Osteocyte (in vitro differentiated cells): ENCODE results near the gene DISP3. TPM values are rescaled to one million over a fixed set of nuclear protein-coding genes. Genes with fewer than 3 reads are reported as not detected.

Experiments used
- DNase-seq: peaks from one replicate; pipeline ENCODE4 v3.0.0; 2021; ENCODE audit warnings: mixed read lengths; ENCODE audit not compliant: unreplicated experiment; ENCODE audit errors: extremely low spot score
- H3K27ac Mint-ChIP-seq: one replicate; pipeline ENCODE4 v1.8.0; 2021; ENCODE audit warnings: mild to moderate bottlenecking, mixed read lengths; ENCODE audit not compliant: unreplicated experiment
- H3K27me3 Mint-ChIP-seq: one replicate; pipeline ENCODE4 v1.8.0; 2021; ENCODE audit warnings: mixed read lengths; ENCODE audit not compliant: unreplicated experiment
- H3K36me3 Mint-ChIP-seq: one replicate; pipeline ENCODE4 v1.8.0; 2021; ENCODE audit warnings: mixed read lengths; ENCODE audit not compliant: unreplicated experiment
- H3K4me1 Mint-ChIP-seq: one replicate; pipeline ENCODE4 v1.8.0; 2021; ENCODE audit warnings: mixed read lengths; ENCODE audit not compliant: unreplicated experiment
- H3K4me3 Mint-ChIP-seq: one replicate; pipeline ENCODE4 v1.8.0; 2021; ENCODE audit warnings: mild to moderate bottlenecking, moderate library complexity, mixed read lengths; ENCODE audit not compliant: unreplicated experiment
- H3K9me3 Mint-ChIP-seq: one replicate; pipeline ENCODE4 v1.8.0; 2021; ENCODE audit warnings: mixed read lengths; ENCODE audit not compliant: unreplicated experiment
- total RNA-seq: library from RNA; stranded (reverse); gene quantifications from 2 replicates; pipeline ENCODE4 v1.2.1, GENCODE V29; 2021
- TF ChIP-seq, protein P1 (sequence below): fragments of 200-600 bp; sonication (generic); IDR thresholded peaks from 2 replicates; pipeline ENCODE4 v1.5.0; 2021; ENCODE audit warnings: antibody characterized with exemption, mild to moderate bottlenecking, moderate library complexity

DISP3 gene
- total RNA-seq, 1 donor from 2014 or later = 0.43 TPM

DNA sequence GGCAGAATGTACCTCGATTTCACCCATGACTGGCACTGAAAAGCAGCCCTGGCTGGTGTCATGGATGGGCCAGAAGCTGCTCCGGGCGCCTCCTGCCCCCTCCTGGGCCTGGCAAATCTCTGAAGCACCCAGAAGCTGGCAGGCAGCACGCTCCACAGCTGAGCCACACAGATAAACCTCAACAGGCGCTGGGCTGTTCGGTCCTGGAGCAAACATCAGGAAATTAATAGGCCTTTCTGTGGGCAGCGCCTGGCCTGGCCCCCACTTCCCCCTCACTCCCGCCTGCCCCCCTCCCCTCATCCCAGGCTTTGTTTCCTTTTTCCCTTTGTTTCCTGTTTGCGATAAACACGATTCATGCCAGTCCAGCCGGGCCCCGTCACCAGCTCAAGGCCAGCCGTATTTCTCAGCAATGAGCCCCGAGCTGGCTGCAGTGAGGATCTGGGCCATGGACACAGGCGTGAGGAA lies 20.1 kb upstream of the DISP3 start:
- no peak for DNase-seq
- Mint-ChIP-seq H3K27ac (no peak overlapping the region), H3K27me3 (peaks cover 4% of the 10 kb centered on the region), H3K36me3 (no peaks in the 10 kb centered on the region), H3K9me3 (no peaks in the 10 kb centered on the region), H3K4me1 (no peaks in the 10 kb centered on the region), H3K4me3 (no peak overlapping the region)
- TF ChIP-seq, protein P1, sequence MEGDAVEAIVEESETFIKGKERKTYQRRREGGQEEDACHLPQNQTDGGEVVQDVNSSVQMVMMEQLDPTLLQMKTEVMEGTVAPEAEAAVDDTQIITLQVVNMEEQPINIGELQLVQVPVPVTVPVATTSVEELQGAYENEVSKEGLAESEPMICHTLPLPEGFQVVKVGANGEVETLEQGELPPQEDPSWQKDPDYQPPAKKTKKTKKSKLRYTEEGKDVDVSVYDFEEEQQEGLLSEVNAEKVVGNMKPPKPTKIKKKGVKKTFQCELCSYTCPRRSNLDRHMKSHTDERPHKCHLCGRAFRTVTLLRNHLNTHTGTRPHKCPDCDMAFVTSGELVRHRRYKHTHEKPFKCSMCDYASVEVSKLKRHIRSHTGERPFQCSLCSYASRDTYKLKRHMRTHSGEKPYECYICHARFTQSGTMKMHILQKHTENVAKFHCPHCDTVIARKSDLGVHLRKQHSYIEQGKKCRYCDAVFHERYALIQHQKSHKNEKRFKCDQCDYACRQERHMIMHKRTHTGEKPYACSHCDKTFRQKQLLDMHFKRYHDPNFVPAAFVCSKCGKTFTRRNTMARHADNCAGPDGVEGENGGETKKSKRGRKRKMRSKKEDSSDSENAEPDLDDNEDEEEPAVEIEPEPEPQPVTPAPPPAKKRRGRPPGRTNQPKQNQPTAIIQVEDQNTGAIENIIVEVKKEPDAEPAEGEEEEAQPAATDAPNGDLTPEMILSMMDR = no peak

GRCh38 chr1:11461531-11462137 lies 17.3 kb upstream of the DISP3 start:
- peaks cover 4% of the 10 kb centered on the region for H3K27me3 Mint-ChIP-seq
- H3K27ac Mint-ChIP-seq = no peak overlapping the region
- no peaks in the 10 kb centered on the region for H3K4me1 Mint-ChIP-seq
- no peaks in the 10 kb centered on the region for H3K36me3 Mint-ChIP-seq
- H3K4me3 Mint-ChIP-seq = no peak overlapping the region
- H3K9me3 Mint-ChIP-seq = no peaks in the 10 kb centered on the region
- TF ChIP-seq, protein P1 = no peak
- DNase-seq = no peak

DNA sequence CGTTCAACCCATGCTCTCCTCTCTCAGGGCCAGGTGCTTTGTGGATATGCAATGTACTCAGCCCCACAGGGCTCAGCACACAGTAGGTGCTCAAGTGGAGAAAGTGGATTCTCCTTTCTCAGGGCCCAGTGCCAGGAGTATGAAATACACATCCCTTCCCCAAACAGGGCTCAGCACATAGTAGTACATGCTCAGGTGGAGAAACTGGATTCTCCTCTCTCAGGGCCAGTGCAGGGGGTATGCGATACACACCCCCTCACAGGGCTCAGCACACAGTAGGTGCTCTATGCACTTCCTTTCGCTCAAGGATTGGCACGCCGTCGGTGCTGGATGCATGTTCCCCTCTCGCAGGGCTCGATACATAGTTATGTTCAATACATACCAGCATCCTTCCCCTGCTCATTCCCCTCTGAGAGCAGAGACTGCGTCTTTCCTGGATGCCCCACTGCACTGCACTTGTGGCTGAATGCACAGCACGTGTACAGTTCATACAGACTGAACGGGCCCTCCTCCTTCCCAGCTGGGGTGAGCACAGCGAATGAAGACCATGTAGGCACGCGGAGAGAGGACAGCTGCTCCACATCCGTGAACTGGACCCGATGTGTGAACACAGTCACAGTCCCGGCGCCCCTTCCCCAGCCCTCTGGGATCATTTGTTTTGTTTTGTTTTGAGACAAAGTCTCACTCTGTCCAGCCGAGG lies 16.6 kb upstream of the DISP3 start:
- H3K4me1 Mint-ChIP-seq = no peaks in the 10 kb centered on the region
- H3K36me3 Mint-ChIP-seq = no peaks in the 10 kb centered on the region
- no peak overlapping the region for H3K4me3 Mint-ChIP-seq
- peaks cover 4% of the 10 kb centered on the region for H3K27me3 Mint-ChIP-seq
- no peak overlapping the region for H3K27ac Mint-ChIP-seq
- H3K9me3 Mint-ChIP-seq = no peaks in the 10 kb centered on the region
- TF ChIP-seq, protein P1 = no peak
- DNase-seq = no peak

DNA sequence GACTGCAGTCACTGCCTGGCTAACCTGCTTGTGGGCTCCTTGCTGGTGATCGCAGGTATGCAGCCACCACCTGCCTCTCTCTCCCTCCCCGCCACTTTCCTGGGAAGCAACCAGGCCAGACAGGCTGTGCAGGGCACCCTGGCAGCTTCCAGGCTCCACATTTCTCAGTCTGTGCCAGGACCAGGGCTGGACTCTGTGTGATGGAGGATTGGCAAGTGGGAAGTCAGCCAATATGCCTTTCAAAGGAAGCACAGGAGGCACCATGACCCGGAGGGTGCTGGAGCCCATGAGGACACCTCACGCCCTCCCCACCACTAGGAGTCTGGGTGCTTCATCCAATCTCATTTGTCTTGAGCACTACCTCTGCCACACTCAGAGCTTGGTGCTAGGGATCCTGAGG lies 15.8 kb upstream of the DISP3 start:
- no peaks in the 10 kb centered on the region for H3K9me3 Mint-ChIP-seq
- H3K27ac Mint-ChIP-seq = no peak overlapping the region
- no peaks in the 10 kb centered on the region for H3K4me1 Mint-ChIP-seq
- H3K36me3 Mint-ChIP-seq = no peaks in the 10 kb centered on the region
- H3K27me3 Mint-ChIP-seq = peaks cover 4% of the 10 kb centered on the region
- no peak overlapping the region for H3K4me3 Mint-ChIP-seq
- TF ChIP-seq, protein P1 = no peak
- no peak for DNase-seq

DNA sequence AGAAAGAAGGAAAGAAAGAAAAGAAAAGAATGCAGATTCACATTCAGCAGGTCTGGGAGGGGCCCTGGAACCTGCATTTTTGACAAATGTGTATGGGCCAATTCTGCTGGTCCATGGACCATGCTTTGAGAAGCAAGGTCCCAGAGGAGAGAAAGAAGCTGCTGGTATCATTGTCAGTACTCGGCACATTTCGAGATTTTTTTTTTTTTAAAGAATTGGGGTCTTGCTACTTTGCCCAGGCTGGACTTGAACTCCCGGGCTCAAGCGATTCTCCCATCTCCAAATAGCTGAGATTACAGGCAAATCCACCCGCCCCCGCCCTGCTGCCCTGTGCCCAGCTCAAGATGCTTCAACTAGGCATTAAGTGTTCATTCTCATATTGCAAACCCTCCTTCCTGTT lies 13.6 kb upstream of the DISP3 start:
- H3K27me3 Mint-ChIP-seq = peaks cover 4% of the 10 kb centered on the region
- no peaks in the 10 kb centered on the region for H3K4me1 Mint-ChIP-seq
- H3K9me3 Mint-ChIP-seq = no peaks in the 10 kb centered on the region
- H3K27ac Mint-ChIP-seq = no peak overlapping the region
- TF ChIP-seq, protein P1 = no peak
- DNase-seq = no peak
- no peaks in the 10 kb centered on the region for H3K36me3 Mint-ChIP-seq
- no peak overlapping the region for H3K4me3 Mint-ChIP-seq
